Astrocyte (in vitro differentiated cells and primary cell): Measurements from ENCODE around the gene DPYSL3. TPM values are rescaled to one million over a fixed set of nuclear protein-coding genes. Genes with fewer than 3 reads are reported as not detected.

Experiments used
- DNase-seq: peaks from one replicate; pipeline ENCODE4 v3.0.0-alpha.2; 2010; ENCODE audit warnings: low read depth
- FAIRE-seq: peaks from 2 replicates; lab custom pipeline; 2011; peaks lifted over from hg19 to GRCh38; lab: Jason Lieb, UNC
- H2AFZ ChIP-seq: 2 replicates; pipeline ENCODE4 v1.6.0; 2012; ENCODE audit warnings: low read depth, low read length, inconsistent platforms
- H3K27ac ChIP-seq: 2 replicates; pipeline ENCODE4 v1.5.1; 2011; ENCODE audit warnings: low read depth, low read length, inconsistent platforms
- H3K27me3 ChIP-seq: 2 replicates; pipeline ENCODE4 v1.6.0; 2011; ENCODE audit warnings: low read length, inconsistent platforms; ENCODE audit not compliant: insufficient read depth
- H3K36me3 ChIP-seq: 2 replicates; pipeline ENCODE4 v1.5.1; 2011; ENCODE audit warnings: low read length, inconsistent platforms; ENCODE audit not compliant: insufficient read depth
- H3K4me1 ChIP-seq: 2 replicates; pipeline ENCODE4 v1.5.1; 2011; ENCODE audit warnings: low read length, inconsistent platforms; ENCODE audit not compliant: insufficient read depth
- H3K4me2 ChIP-seq: 2 replicates; pipeline ENCODE4 v1.6.0; 2012; ENCODE audit warnings: low read length, inconsistent platforms
- H3K4me3 ChIP-seq: 2 replicates; pipeline ENCODE4 v1.5.1; 2011; ENCODE audit warnings: low read depth, mild to moderate bottlenecking, low read length, inconsistent platforms; ENCODE audit not compliant: insufficient read depth
- H3K79me2 ChIP-seq: 2 replicates; pipeline ENCODE4 v1.6.0; 2012; ENCODE audit warnings: mild to moderate bottlenecking, low read length, inconsistent platforms; ENCODE audit not compliant: insufficient read depth
- H3K9ac ChIP-seq: 2 replicates; pipeline ENCODE4 v1.6.0; 2012; ENCODE audit warnings: mild to moderate bottlenecking, low read length, inconsistent platforms
- H3K9me3 ChIP-seq: 2 replicates; pipeline ENCODE4 v1.5.1; 2012; ENCODE audit warnings: low read depth, mild to moderate bottlenecking, low read length, inconsistent platforms; ENCODE audit not compliant: insufficient read depth
- H4K20me1 ChIP-seq: 2 replicates; pipeline ENCODE4 v1.6.0; 2012; ENCODE audit warnings: low read length, inconsistent platforms; ENCODE audit not compliant: insufficient read depth
- H3K27ac Mint-ChIP-seq: one replicate; pipeline ENCODE4 v1.8.0; 2021; ENCODE audit warnings: mild to moderate bottlenecking, mixed read lengths; ENCODE audit not compliant: unreplicated experiment
- H3K27me3 Mint-ChIP-seq: one replicate; pipeline ENCODE4 v1.8.0; 2021; ENCODE audit warnings: low read depth, mixed read lengths; ENCODE audit not compliant: unreplicated experiment
- H3K36me3 Mint-ChIP-seq: one replicate; pipeline ENCODE4 v1.8.0; 2021; ENCODE audit warnings: low read depth, mixed read lengths; ENCODE audit not compliant: unreplicated experiment
- H3K4me1 Mint-ChIP-seq: one replicate; pipeline ENCODE4 v1.8.0; 2021; ENCODE audit warnings: low read depth, mixed read lengths; ENCODE audit not compliant: unreplicated experiment
- H3K4me3 Mint-ChIP-seq: one replicate; pipeline ENCODE4 v1.8.0; 2021; ENCODE audit warnings: mild to moderate bottlenecking, moderate library complexity, mixed read lengths; ENCODE audit not compliant: unreplicated experiment
- H3K9me3 Mint-ChIP-seq: one replicate; pipeline ENCODE4 v1.8.0; 2021; ENCODE audit warnings: mild to moderate bottlenecking, mixed read lengths; ENCODE audit not compliant: unreplicated experiment
- CTCF ChIP-seq: IDR thresholded peaks from 2 replicates; pipeline ENCODE4 v1.5.1; 2011; ENCODE audit warnings: low read depth, mild to moderate bottlenecking, inconsistent platforms, low read length, moderate library complexity; ENCODE audit not compliant: insufficient read depth
- EZH2 ChIP-seq: IDR thresholded peaks from 2 replicates; pipeline ENCODE4 v1.6.1; 2012; ENCODE audit warnings: mild to moderate bottlenecking, low read length, inconsistent platforms; ENCODE audit not compliant: insufficient read depth
- total RNA-seq: library from RNA; stranded (reverse); gene quantifications from 2 replicates; pipeline ENCODE4 v1.2.1, GENCODE V29; 2021

Gene DPYSL3
- total RNA-seq, 1 donor from 2014 or later, result 197 TPM

DNA sequence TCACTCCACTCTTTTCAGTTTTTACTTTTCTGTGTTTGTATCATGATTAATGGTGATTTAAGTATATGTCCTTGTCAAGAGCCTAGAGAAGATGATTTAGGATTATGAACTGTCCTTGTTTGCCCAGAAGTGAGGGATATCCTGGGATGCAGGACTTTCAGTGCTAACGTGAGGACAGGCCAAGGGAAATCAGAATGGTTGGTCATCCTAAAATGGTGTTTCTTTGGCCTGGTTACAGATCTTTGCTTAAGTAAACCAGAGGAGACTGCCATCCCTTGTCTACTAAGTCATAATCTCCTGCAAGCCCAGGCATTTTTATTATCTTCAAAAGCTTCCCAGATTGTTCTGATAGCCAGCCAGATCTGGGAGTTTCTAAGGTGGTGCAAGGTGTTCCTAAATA is 22.3 kb upstream of the DPYSL3 start:
- no peak for TF ChIP-seq CTCF
- no peak for TF ChIP-seq EZH2
- DNase-seq (no peak), FAIRE-seq (no peak)
- Histone ChIP-seq H3K4me3 (no peak overlapping the region), H3K9ac (no peak overlapping the region), H3K79me2 (no peaks in the 10 kb centered on the region), H4K20me1 (no peaks in the 10 kb centered on the region), H3K4me1 (peaks cover 36% of the 10 kb centered on the region), H3K27me3 (no peaks in the 10 kb centered on the region), H3K9me3 (no peaks in the 10 kb centered on the region), H3K27ac (peak overlapping the region; percentile 9), H3K36me3 (no peaks in the 10 kb centered on the region), H3K4me2 (no peak overlapping the region), H2AFZ (no peak overlapping the region)
- peaks cover 32% of the 10 kb centered on the region for H3K4me1 Mint-ChIP-seq
- H3K4me3 Mint-ChIP-seq, result no peak overlapping the region
- no peak overlapping the region for H3K27ac Mint-ChIP-seq
- no peaks in the 10 kb centered on the region for H3K27me3 Mint-ChIP-seq
- peaks cover 1% of the 10 kb centered on the region for H3K9me3 Mint-ChIP-seq
- H3K36me3 Mint-ChIP-seq, result no peaks in the 10 kb centered on the region

DNA sequence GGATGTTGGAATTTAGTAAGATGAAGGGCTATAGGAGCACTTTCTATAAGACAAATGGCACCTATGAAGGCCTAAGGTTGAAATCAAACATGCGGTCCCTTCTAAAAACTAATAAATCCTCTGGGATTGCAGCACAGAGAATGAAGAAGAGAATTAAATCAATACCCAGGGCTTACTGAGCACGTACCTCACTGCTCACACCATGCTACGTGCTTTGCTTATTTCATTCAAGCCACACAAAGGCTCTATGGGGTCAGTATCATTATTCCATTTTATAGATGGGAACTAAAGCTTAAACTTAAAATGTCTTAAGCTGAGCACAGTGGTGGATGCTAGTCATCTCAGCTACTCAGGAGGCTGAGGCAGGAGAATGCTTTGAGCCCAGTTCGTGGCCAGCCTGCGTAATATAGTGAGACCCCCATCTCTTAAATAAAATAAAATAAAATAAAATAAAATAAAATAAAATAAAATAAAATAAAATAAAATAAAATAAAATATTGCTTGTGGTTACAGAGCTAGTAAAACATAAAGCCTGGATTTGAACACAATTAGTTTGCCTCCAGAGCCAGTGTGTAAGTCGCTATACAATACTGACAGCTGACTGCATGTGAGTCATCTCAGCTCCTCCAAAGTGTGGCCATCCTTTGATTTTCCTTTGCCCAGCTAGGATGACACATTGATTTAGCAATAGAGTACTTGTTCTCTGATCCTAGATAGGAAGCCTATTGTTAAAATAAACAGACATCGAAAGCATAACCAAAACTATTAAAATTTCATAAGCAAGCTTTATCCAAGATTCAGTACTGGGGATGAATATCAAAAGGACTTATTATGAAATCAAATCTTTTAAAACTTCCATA is 20.9 kb upstream of the DPYSL3 start:
- Mint-ChIP-seq H3K27me3 (no peaks in the 10 kb centered on the region), H3K36me3 (no peaks in the 10 kb centered on the region), H3K4me1 (peaks cover 24% of the 10 kb centered on the region), H3K9me3 (peaks cover 1% of the 10 kb centered on the region), H3K4me3 (no peak overlapping the region), H3K27ac (no peak overlapping the region)
- Histone ChIP-seq H3K4me1 (peaks cover 23% of the 10 kb centered on the region), H3K9me3 (no peaks in the 10 kb centered on the region), H3K4me3 (no peak overlapping the region), H2AFZ (no peak overlapping the region), H3K36me3 (no peaks in the 10 kb centered on the region), H3K27ac (peak overlapping the region; percentile 41), H3K4me2 (peak overlapping the region; percentile 49), H3K79me2 (no peaks in the 10 kb centered on the region), H4K20me1 (no peaks in the 10 kb centered on the region), H3K27me3 (no peaks in the 10 kb centered on the region), H3K9ac (no peak overlapping the region)
- TF ChIP-seq EZH2 (no peak), CTCF (no peak)
- FAIRE-seq (peak; percentile 62), DNase-seq (peak; percentile 88)

DNA sequence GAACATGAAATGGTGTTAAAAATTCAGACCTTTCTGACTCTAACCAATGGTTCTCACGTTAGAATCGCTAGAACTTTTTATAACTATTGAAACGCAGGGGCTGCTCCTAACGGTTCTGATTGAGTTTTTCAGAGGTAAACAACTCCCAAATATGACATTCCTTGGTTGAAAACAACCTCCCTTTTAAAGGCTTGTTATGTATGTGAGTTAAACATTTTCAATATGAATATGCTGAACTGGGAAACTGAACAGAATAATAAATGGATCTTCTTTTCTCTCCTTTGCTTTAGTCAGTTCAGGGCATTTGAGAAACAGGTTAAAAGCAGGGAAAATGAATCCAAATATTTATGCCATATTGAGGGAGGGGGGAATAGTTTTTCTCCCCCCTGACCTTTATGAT is 13.2 kb upstream of the DPYSL3 start:
- no peak overlapping the region for H2AFZ ChIP-seq
- H3K9me3 ChIP-seq, result no peaks in the 10 kb centered on the region
- Mint-ChIP-seq H3K4me3 (no peak overlapping the region), H3K27ac (no peak overlapping the region), H3K27me3 (no peaks in the 10 kb centered on the region), H3K4me1 (no peaks in the 10 kb centered on the region), H3K36me3 (no peaks in the 10 kb centered on the region), H3K9me3 (peaks cover 1% of the 10 kb centered on the region)
- H3K4me2 ChIP-seq, result peak overlapping the region; percentile 1
- TF ChIP-seq EZH2 (no peak), CTCF (no peak)
- H3K9ac ChIP-seq, result no peak overlapping the region
- DNase-seq (no peak), FAIRE-seq (no peak)
- H3K36me3 ChIP-seq, result no peaks in the 10 kb centered on the region
- H4K20me1 ChIP-seq, result no peaks in the 10 kb centered on the region
- H3K4me1 ChIP-seq, result peaks cover 10% of the 10 kb centered on the region
- H3K27me3 ChIP-seq, result no peaks in the 10 kb centered on the region
- H3K27ac ChIP-seq, result peak overlapping the region; percentile 35
- H3K79me2 ChIP-seq, result no peaks in the 10 kb centered on the region
- H3K4me3 ChIP-seq, result no peak overlapping the region
